Epithelial cell of proximal tubule (primary cell): Measurements from ENCODE around the gene C1QTNF5. TPM values are rescaled to one million over a fixed set of nuclear protein-coding genes. Genes with fewer than 3 reads are reported as not detected.
A peak's percentile ranks its signal among the peaks of the same experiment; 100 is the strongest.

ENCODE experiments used
- DNase-seq: peaks from one replicate; pipeline ENCODE4 v3.0.0-alpha.2; 2011; ENCODE audit warnings: low read depth
- H3K4me3 ChIP-seq: 2 replicates; pipeline ENCODE4 v1.5.1; 2011; ENCODE audit warnings: low read depth, mild to moderate bottlenecking, low read length
- total RNA-seq: library from RNA; depleted of rRNA; stranded (reverse); fragments of >200 nt; gene quantifications from 2 replicates; pipeline ENCODE4 v1.2.3, GENCODE V29; 2015
- TF ChIP-seq, protein P1 (sequence below): conservative IDR thresholded peaks from 2 replicates; pipeline ENCODE4 v1.5.1; 2012; ENCODE audit warnings: low read depth, mild to moderate bottlenecking, low read length

C1QTNF5 gene
- total RNA-seq, 1 donor from 2014 or later, result 1.8 TPM

DNA sequence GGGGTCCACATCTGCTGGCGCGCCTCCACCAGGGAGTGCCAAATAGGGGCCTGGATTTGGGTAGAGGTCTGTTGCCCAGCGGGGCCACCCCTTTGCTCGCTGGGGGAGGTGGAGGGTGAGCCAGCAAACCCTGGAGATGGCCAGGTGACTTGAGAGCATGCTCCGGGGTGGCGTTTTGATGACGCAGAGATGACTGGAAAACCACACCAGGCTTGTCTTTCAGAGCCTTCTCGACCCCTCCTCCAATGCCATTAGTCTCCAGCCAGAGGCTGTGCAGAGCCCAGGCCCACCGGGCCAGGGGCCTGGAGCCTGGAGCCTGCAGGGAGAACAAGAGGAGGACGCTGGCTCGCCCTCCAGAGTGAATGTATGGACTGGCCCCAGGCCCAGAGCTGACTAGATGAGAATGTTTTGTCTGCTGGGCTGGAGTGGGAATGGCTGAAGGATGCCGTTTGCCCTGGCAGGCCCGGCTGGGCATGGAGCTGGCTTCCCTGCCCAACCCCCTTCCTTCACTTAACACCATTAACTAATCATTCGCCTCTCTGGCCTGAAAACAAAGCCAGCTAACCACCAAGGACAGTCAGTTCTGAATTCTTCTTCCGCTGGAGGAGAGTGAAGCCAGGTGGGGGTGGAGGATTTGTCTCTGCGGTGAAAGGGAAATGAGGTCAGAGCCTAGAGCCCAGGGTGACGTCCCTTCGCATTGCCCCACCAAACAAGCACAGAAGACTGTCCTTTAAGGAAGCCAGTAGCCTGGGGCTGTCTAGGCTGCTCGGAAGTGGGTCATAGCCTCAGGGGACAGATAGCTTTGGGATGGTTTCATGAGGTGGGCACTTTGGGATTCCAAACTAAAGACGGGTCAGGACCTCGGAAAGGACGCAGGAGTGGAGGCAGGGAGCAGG, 22.2 kb downstream of the C1QTNF5 start:
- no peak overlapping the region for H3K4me3 ChIP-seq
- TF ChIP-seq, protein P1, sequence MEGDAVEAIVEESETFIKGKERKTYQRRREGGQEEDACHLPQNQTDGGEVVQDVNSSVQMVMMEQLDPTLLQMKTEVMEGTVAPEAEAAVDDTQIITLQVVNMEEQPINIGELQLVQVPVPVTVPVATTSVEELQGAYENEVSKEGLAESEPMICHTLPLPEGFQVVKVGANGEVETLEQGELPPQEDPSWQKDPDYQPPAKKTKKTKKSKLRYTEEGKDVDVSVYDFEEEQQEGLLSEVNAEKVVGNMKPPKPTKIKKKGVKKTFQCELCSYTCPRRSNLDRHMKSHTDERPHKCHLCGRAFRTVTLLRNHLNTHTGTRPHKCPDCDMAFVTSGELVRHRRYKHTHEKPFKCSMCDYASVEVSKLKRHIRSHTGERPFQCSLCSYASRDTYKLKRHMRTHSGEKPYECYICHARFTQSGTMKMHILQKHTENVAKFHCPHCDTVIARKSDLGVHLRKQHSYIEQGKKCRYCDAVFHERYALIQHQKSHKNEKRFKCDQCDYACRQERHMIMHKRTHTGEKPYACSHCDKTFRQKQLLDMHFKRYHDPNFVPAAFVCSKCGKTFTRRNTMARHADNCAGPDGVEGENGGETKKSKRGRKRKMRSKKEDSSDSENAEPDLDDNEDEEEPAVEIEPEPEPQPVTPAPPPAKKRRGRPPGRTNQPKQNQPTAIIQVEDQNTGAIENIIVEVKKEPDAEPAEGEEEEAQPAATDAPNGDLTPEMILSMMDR, result no peak
- DNase-seq, result peak; percentile 62

DNA sequence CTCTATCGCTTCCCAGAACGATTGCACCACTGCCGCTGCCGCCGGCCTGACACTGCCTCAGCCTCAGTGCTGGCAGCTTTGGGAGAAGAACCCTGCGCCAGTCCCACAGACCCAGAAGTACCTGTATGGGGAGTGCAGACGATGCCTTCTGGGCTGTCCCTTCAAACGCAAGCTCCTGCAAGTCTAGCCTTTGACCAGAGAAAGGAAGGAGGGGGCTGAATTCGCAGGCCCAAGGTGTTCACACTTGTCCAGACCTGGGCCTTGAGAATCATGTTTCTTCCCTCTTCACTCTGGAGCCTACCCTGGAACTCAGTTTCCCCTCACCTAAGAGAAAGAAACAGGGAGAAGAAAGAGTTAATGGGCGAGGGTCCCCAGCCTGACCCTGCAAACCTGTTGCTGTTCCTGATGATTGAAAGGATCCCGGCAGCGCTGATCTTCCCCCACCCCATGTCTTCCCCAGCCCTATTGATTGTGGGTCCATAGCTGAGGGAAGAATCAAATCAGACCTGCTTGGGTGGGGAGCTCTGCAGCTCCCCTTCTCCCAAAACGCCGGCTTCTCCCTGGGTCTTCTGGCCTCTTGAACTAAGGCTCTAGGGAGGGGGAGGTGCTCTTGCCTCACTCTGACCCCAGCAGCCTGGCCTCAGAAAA, 23.0 kb downstream of the C1QTNF5 start:
- DNase-seq, result no peak
- H3K4me3 ChIP-seq, result peak overlapping the region; percentile 76
- TF ChIP-seq, protein P1, result no peak

DNA sequence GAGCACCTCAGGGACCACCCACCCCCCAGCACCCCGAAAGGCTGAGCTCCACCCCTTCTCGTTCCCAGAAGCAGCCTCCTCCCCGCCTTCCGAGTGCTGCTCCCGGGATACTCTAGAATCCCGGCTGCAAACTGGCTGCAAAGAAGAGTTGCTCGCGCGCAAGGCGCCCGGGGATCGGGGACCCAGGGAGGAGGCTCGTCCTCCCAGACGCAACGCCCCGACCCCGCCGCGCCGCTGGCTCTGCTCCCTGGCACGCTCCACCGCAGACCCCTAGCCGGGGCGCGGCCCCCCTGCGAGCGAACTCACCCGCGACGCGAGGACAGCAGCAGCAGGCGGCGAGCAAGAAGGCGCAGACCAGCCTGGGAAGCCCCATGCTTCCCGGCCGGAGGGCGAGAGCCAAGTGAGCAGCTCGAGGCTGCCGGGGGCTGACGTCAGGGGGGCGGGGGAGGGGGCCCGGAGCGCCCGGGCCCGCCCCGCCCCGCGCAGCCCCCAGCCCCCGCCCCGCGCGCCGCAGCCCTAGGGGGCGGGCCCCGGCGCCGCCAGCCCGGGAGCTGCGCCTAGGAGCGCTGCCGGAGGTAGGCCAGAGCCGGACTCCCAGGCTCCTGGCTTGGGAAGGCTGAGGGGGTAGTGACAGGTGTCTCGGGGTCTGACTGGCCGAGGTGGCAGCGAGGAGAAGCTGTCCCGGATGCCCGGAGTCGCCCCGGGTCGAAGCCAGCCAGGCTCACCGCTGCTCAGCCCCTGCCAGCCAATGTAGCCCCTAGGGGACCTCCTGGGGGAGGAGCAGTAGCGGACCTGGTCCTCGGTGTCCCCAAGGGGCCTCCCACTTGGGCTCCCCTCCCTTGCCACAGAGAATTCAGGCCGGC, 23.7 kb downstream of the C1QTNF5 start, which contains the start of gene MCAM:
Gene MCAM, minus strand, starts transcription at position 402 of the 863 bp plus-strand sequence. Its CDS starts 29 bp downstream, at position 373.
- DNase-seq, result no peak
- TF ChIP-seq, protein P1, result no peak
- peak within 1 kb of the TSS; percentile 76 for H3K4me3 ChIP-seq

DNA sequence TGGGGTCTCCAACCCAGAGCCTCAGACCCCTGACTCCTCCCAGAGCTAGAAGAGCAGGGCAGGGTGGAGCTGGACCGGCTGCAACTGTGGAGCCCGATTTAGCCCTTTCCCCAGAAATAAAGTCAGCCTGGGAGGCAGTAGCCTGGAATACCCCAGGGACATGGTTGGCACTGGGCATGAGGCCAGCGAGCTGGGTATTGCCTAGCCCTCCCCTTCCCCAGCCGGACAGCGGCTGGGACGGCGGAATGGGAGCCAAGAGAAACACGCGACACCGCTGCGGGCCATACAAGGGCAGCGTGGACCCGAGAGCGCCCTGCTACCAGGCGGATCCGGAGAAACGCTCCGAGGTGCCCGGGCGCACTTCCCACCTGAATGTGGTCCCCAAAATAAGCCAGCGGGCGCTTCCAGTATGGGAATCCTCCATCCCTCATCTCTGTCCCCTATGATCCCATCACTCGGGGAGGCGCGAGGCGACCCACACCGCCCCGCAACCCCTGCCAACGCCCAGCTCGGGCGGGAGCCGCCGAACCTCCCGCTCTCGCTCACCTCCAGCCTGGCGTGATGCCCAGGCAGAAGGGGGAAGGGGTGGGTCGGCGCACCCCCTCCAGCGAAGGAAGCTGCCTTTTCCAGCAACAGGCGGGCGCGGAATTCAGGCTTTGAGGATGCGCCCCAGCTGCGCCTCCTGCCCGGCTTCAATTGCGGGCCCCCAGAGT, 24.5 kb downstream of the C1QTNF5 start:
- no peak for DNase-seq
- TF ChIP-seq, protein P1, result no peak

DNA sequence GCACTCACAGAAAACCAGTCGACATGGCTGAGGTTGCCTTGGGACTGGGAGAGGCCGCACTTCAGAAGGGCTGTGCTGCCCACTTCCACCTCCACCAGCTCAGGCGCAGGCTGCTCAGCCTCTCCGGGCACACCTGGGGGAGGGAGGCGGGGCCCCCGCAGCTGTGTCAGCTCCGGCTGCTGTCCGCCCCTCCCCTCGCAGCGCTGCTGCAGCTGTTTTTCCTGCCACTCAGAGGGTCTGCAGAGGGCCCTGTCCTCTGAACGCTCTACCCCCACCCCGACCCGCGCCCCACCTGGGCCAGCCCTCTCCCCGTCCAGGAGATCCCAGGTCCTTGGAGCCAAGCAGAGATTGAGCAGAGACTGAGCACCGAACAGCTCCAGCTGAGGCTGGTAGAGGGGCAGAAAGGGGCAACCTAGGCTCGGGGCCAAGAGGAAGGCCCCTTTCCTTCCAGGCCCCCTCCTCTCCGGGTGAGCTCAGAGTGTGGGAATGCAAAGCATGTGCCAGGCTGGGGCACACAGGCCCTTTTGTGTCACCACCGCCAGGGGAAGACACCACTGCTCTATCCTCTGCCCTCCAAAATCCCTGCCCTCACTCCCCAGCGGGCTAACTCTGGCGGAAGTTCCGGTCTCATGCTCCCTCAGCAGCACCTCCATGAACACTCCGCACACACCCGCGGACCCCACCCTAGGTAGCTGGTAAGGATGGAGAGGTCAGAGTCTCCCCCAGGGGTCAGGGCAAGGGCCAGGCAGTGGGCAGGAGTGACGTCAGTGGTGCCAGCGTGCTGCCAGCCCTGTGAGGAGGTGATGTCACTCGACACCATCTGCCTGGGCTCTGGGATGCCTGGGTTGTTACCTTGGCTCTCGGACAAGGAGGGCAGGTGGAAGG, 25.3 kb downstream of the C1QTNF5 start:
- peak overlapping the region; percentile 76 for H3K4me3 ChIP-seq
- DNase-seq, result no peak
- TF ChIP-seq, protein P1, result peak; percentile 35

More for the DNA sequence above, 24.5 kb downstream of the C1QTNF5 start:
- peak overlapping the region; percentile 76 for H3K4me3 ChIP-seq
